GM21576 (cell line): Measurements from ENCODE around the gene MVK.

ENCODE experiments used
- ATAC-seq: cut with Tn5 transposase; IDR thresholded peaks from one replicate; pipeline ENCODE4 v1.9.1; 2021; ENCODE audit warnings: mild to moderate bottlenecking, moderate library complexity; ENCODE audit not compliant: unreplicated experiment

MVK gene

GRCh38 chr12:109544955-109545531, 28.6 kb upstream of the MVK start:
- no peak for ATAC-seq

- no peak for ATAC-seq
Measured at GRCh38 chr12:109545826-109546225, 27.8 kb upstream of the MVK start.

GRCh38 chr12:109547286-109547685, 26.3 kb upstream of the MVK start:
- ATAC-seq: no peak

GRCh38 chr12:109548258-109548657, 25.3 kb upstream of the MVK start:
- ATAC-seq: no peak

- ATAC-seq: no peak
Measured at GRCh38 chr12:109549613-109550270, 23.9 kb upstream of the MVK start.

GRCh38 chr12:109550281-109550680, 23.3 kb upstream of the MVK start:
- ATAC-seq: no peak

GRCh38 chr12:109551108-109551507, 22.5 kb upstream of the MVK start:
- no peak for ATAC-seq

GRCh38 chr12:109552971-109553370, 20.6 kb upstream of the MVK start:
- no peak for ATAC-seq

GRCh38 chr12:109553483-109553882, 20.1 kb upstream of the MVK start:
- no peak for ATAC-seq

GRCh38 chr12:109553906-109554500, 19.6 kb upstream of the MVK start:
- ATAC-seq: no peak

GRCh38 chr12:109554761-109555160, 18.8 kb upstream of the MVK start:
- ATAC-seq: no peak

- ATAC-seq: no peak
Measured at GRCh38 chr12:109555431-109556315, 17.9 kb upstream of the MVK start.

- ATAC-seq: no peak
Measured at GRCh38 chr12:109557200-109557599, 16.4 kb upstream of the MVK start.

GRCh38 chr12:109557805-109558204, 15.8 kb upstream of the MVK start:
- ATAC-seq: no peak

GRCh38 chr12:109558374-109559199, 15.0 kb upstream of the MVK start:
- no peak for ATAC-seq

- no peak for ATAC-seq
Measured at GRCh38 chr12:109559200-109559505, 14.4 kb upstream of the MVK start.

- ATAC-seq: no peak
Measured at GRCh38 chr12:109559601-109560000, 14.0 kb upstream of the MVK start.

- no peak for ATAC-seq
Measured at GRCh38 chr12:109560867-109561710, 12.5 kb upstream of the MVK start.

- ATAC-seq: no peak
Measured at GRCh38 chr12:109561711-109562030, 11.9 kb upstream of the MVK start.

GRCh38 chr12:109562871-109563270, 10.7 kb upstream of the MVK start:
- no peak for ATAC-seq
